M059J (cell line): ENCODE data around the gene ZNF804A. TPM values are rescaled to one million over a fixed set of nuclear protein-coding genes. Genes with fewer than 3 reads are reported as not detected.

Experiments used
- DNase-seq: peaks from one replicate; pipeline ENCODE4 v3.0.0-alpha.2; 2012; ENCODE audit warnings: low read depth
- total RNA-seq: library from RNA; depleted of rRNA; stranded (reverse); fragments of >200 nt; shearing (Covaris generic); gene quantifications from 2 replicates; pipeline ENCODE4 v1.2.3, GENCODE V29; 2014

Gene ZNF804A
- total RNA-seq, 1 experiment from 2014 or later, result 1.6 TPM

GRCh38 chr2:184936761-184937160 lies 338.4 kb downstream of the ZNF804A start:
- DNase-seq, result no peak

- no peak for DNase-seq
These were observed 340.1 kb downstream of the ZNF804A start for GRCh38 chr2:184938221-184938985.

- DNase-seq, result no peak
These were observed 347.0 kb downstream of the ZNF804A start for GRCh38 chr2:184945326-184945725.

GRCh38 chr2:184945824-184946223 lies 347.5 kb downstream of the ZNF804A start:
- DNase-seq, result no peak

GRCh38 chr2:184956856-184957255 lies 358.5 kb downstream of the ZNF804A start:
- no peak for DNase-seq

- DNase-seq, result no peak
These were observed 373.3 kb downstream of the ZNF804A start for GRCh38 chr2:184971546-184972068.
